Measurements from ENCODE around the gene METTL25B. TPM values are rescaled to one million over a fixed set of nuclear protein-coding genes. Genes with fewer than 3 reads are reported as not detected.
A peak's percentile ranks its signal among the peaks of the same experiment; 100 is the strongest.

Gene METTL25B
- total and polyA plus RNA-seq, 9 donors = 18.1 to 39.6 (median 33.2) TPM

GRCh38 chr1:156727492-156727891 lies 777 bp upstream of the METTL25B start:
- H3K4me1 ChIP-seq (ENCODE audit: insufficient read depth) = peaks cover 16% of the 10 kb centered on the region
- no peaks in the 10 kb centered on the region for H3K27me3 ChIP-seq
- no peaks in the 10 kb centered on the region for H3K9me3 ChIP-seq
- no peaks in the 10 kb centered on the region for H3K36me3 ChIP-seq
- DNase-seq = no peak
- WGBS, 3 donors = 41 to 47% (median 43%) methylated on average over 7 of the region's 7 CpGs
- intact Hi-C loops (cut with DNase I) = loop anchor here in 1 of 4 donors (2.0 kb wide), 1 partner anchor 37 kb away; no protein-coding TSS in a partner anchor
- TF ChIP-seq CTCF (IDR thresholded peaks at IDR 0.05) (no peak), EP300 (IDR thresholded peaks at IDR 0.05) (no peak), POLR2A (IDR thresholded peaks at IDR 0.05) (no peak)
- H3K27ac ChIP-seq = peak overlapping the region in 1 of 2 donors; percentile 93
- peak overlapping the region; percentile 62 for H3K4me3 ChIP-seq

DNA sequence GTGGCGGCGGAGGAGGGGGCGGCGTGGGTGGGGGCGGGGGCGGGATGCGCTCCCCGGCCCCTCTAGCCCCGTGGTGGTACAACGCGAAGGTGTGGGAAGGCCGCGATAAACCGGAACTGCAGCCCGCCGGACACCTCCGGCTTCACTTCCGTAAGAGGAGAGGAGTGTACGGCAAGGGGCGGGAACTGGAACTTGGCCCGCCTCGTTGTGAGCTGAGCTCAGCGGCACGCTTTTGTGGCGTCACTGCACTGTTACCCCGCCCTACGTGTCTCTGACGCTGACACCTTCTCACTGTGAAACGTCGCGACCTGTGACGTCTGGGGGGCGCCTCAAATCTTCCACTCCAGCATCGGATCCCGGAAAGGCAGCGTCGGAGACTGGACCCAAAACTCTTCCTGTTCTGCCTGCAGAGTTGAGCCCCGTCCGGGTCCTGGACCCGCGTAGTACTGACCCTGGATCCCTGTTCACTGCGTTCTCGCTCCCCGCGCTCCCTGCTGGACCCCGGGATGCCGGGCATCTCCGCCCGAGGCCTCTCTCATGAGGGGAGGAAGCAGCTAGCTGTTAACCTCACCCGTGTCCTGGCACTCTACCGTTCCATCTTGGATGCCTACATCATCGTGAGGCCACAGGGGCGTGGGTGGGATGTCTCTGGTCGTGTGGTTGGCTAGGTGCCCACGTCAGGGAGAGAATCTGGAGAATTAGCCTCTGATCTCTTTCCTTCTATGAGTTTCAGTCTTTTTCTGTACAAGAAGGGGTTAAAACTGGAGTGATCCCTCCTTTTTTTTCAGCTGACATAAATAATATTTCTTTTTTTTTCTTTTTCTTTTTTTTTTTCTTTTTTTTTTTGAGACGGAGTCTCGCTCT lies 562 bp downstream of the METTL25B start, which contains the start of gene ISG20L2:
ISG20L2 (minus strand) TSS at position 168 of the 864 bp plus-strand sequence. CDS start 1,114 bp downstream, outside the sequence.
- Histone ChIP-seq H3K27me3 (no peaks in the 10 kb centered on the region), H3K9me3 (no peaks in the 10 kb centered on the region), H3K4me1 (ENCODE audit: insufficient read depth) (peaks cover 16% of the 10 kb centered on the region), H3K36me3 (no peaks in the 10 kb centered on the region), H3K4me3 (peak within 1 kb of the TSS; percentile 62), H3K27ac (peak within 1 kb of the TSS; percentile 93 to 98)
- TF ChIP-seq POLR2A (IDR thresholded peaks at IDR 0.05) (peak; percentile 91), EP300 (IDR thresholded peaks at IDR 0.05) (peak; percentile 86), CTCF (IDR thresholded peaks at IDR 0.05) (peak in 1 of 3 donors; percentile 14)
- DNase-seq = peak; percentile 97 to 99 (median 98)
- intact Hi-C loops (cut with DNase I) = loop anchor here in 1 of 4 donors (1.0 kb wide), 1 partner anchor 12 kb away; the partner anchor contains the start of gene MRPL24
- 0% methylated on average over 48 to 57 of the region's 57 CpGs for WGBS, 3 donors

- 87 to 91% (median 89%) methylated on average over 17 to 20 of the region's 20 CpGs for WGBS, 3 donors
- Histone ChIP-seq H3K27ac (no peak overlapping the region), H3K4me1 (ENCODE audit: insufficient read depth) (no peaks in the 10 kb centered on the region), H3K9me3 (no peaks in the 10 kb centered on the region), H3K4me3 (no peak overlapping the region), H3K27me3 (no peaks in the 10 kb centered on the region), H3K36me3 (no peaks in the 10 kb centered on the region)
- intact Hi-C loops (cut with DNase I) = no loop called here
- DNase-seq = no peak
- TF ChIP-seq POLR2A (IDR thresholded peaks at IDR 0.05) = no peak
- no peak for TF ChIP-seq EP300 (IDR thresholded peaks at IDR 0.05)
- no peak for TF ChIP-seq CTCF (IDR thresholded peaks at IDR 0.05)
These were observed 5.8 kb downstream of the METTL25B start for GRCh38 chr1:156733989-156734584.

- peaks cover 4% of the 10 kb centered on the region for H3K4me1 ChIP-seq (ENCODE audit: insufficient read depth)
- H3K4me3 ChIP-seq = no peak overlapping the region
- no peaks in the 10 kb centered on the region for H3K27me3 ChIP-seq
- no peak for DNase-seq
- H3K9me3 ChIP-seq = no peaks in the 10 kb centered on the region
- TF ChIP-seq POLR2A (IDR thresholded peaks at IDR 0.05) (no peak), EP300 (IDR thresholded peaks at IDR 0.05) (no peak), CTCF (IDR thresholded peaks at IDR 0.05) (no peak)
- intact Hi-C loops (cut with DNase I) = no loop called here
- 72 to 82% (median 73%) methylated on average over 10 of the region's 10 CpGs for WGBS, 3 donors
- no peak overlapping the region for H3K27ac ChIP-seq
- H3K36me3 ChIP-seq = no peaks in the 10 kb centered on the region
These were observed 10.1 kb downstream of the METTL25B start for GRCh38 chr1:156738407-156738806.
